SK-N-SH (cell line): Measurements from ENCODE around the gene ATP1A4. TPM values are rescaled to one million over a fixed set of nuclear protein-coding genes. Genes with fewer than 3 reads are reported as not detected.

Experiments used
- CTCF ChIA-PET: fragments of 300-600, 350-600 bp; formaldehyde crosslinking; extraction: SDS; loops from one replicate; lab custom pipeline; 2021; lab: Yijun Ruan, JAX
- POLR2A ChIA-PET: fragments of 350-600 bp; sonication (Branson Sonifier 250); formaldehyde crosslinking; extraction: SDS; loops from one replicate; lab custom pipeline; 2020; ENCODE audit warnings: antibody characterized with exemption, inconsistent platforms; lab: Yijun Ruan, JAX
- DNase-seq: peaks from one replicate; pipeline ENCODE4 v3.0.0; 2012
- H2AFZ ChIP-seq: fragments of 200-600 bp; sonication (generic); 2 replicates; pipeline ENCODE4 v1.8.1; 2016; ENCODE audit warnings: antibody characterized with exemption, mild to moderate bottlenecking, low read depth
- H3F3A ChIP-seq: fragments of 200-600 bp; sonication (generic); replicated peaks from 2 replicates; pipeline ENCODE3; 2016; ENCODE audit warnings: antibody characterized with exemption, mild to moderate bottlenecking; ENCODE audit not compliant: insufficient read depth
- H3K27ac ChIP-seq, 2 experiments: fragments of 200-500 bp in 1 of 2; fragments of 200-600 bp in 1 of 2; sonication (Bioruptor generic) in 1 of 2; sonication (generic), shearing (Covaris generic) in 1 of 2; 2 replicates each; pipeline versions ENCODE4 v1.5.1 to v1.6.1; 2014 to 2016; ENCODE audit warnings: low read depth in 2 of 2, inconsistent platforms in 1 of 2, low read length in 1 of 2, mild to moderate bottlenecking in 1 of 2, mixed read lengths in 1 of 2
- H3K27me3 ChIP-seq: fragments of 200-600 bp; sonication (generic), shearing (Covaris generic); 2 replicates; pipeline ENCODE4 v1.6.1; 2016; ENCODE audit warnings: mixed run types; ENCODE audit not compliant: insufficient read depth
- H3K36me3 ChIP-seq, 2 experiments: fragments of 200-500 bp in 1 of 2; fragments of 200-600 bp in 1 of 2; sonication (Bioruptor generic) in 1 of 2; sonication (generic) in 1 of 2; replicated peaks in 1 of 2; 2 replicates each; pipeline versions ENCODE3 to v1.5.1; 2014 to 2016; ENCODE audit warnings: low read length in 1 of 2, mild to moderate bottlenecking in 1 of 2; ENCODE audit not compliant: insufficient read depth in 2 of 2, control insufficient read depth in 1 of 2
- H3K4me1 ChIP-seq, 2 experiments: fragments of 200-500 bp in 1 of 2; fragments of 200-600 bp in 1 of 2; sonication (Bioruptor generic) in 1 of 2; sonication (generic), shearing (Covaris generic) in 1 of 2; 2 replicates each; pipeline versions ENCODE4 v1.5.1 to v1.6.1; 2014 to 2016; ENCODE audit warnings: low read depth in 1 of 2, low read length in 1 of 2, mixed run types in 1 of 2; ENCODE audit not compliant: insufficient read depth in 2 of 2, control insufficient read depth in 1 of 2
- H3K4me2 ChIP-seq: fragments of 200-600 bp; sonication (generic), shearing (Covaris generic); 2 replicates; pipeline ENCODE4 v1.6.1; 2017; ENCODE audit warnings: mixed run types
- H3K4me3 ChIP-seq, 2 experiments: fragments of 200-500 bp in 1 of 2; fragments of 200-600 bp in 1 of 2; sonication (Bioruptor generic) in 1 of 2; sonication (generic), shearing (Covaris generic) in 1 of 2; 2 replicates each; pipeline versions ENCODE4 v1.5.1 to v1.8.1; 2014 to 2016; ENCODE audit warnings: low read depth in 2 of 2, inconsistent platforms in 1 of 2, low read length in 1 of 2, mild to moderate bottlenecking in 1 of 2, mixed read lengths in 1 of 2, moderate library complexity in 1 of 2
- H3K79me2 ChIP-seq: fragments of 200-600 bp; sonication (generic); 2 replicates; pipeline ENCODE4 v1.8.1; 2017; ENCODE audit warnings: mild to moderate bottlenecking; ENCODE audit not compliant: insufficient read depth
- H3K9ac ChIP-seq: fragments of 200-600 bp; sonication (generic); 2 replicates; pipeline ENCODE4 v1.6.1; 2017; ENCODE audit warnings: mixed run types
- H3K9me2 ChIP-seq: fragments of 200-600 bp; sonication (generic); 2 replicates; pipeline ENCODE4 v1.6.1; 2017; ENCODE audit warnings: mixed run types
- H3K9me3 ChIP-seq: fragments of 200-600 bp; sonication (generic); 2 replicates; pipeline ENCODE4 v1.6.1; 2017; ENCODE audit warnings: mixed run types, mild to moderate bottlenecking, moderate library complexity
- H4K20me1 ChIP-seq: fragments of 200-600 bp; sonication (generic); 2 replicates; pipeline ENCODE4 v1.6.1; 2017; ENCODE audit warnings: mild to moderate bottlenecking, mixed run types; ENCODE audit not compliant: insufficient read depth
- CHD2 ChIP-seq: fragments of 150-350 bp; IDR thresholded peaks from 2 replicates; pipeline ENCODE4 v1.6.1; 2018; ENCODE audit warnings: low read length; ENCODE audit not compliant: partially characterized antibody
- CTCF ChIP-seq: fragments of 200-600 bp; sonication (generic); IDR thresholded peaks from 2 replicates; pipeline ENCODE4 v1.6.1; 2017; ENCODE audit warnings: antibody characterized with exemption, mild to moderate bottlenecking, moderate library complexity
- EZH2phosphoT487 ChIP-seq: fragments of 200-600 bp; sonication (generic); IDR thresholded peaks from 2 replicates; pipeline ENCODE4 v1.6.1; 2017; ENCODE audit warnings: low read depth, mixed run types, mild to moderate bottlenecking, antibody characterized with exemption, moderate library complexity, borderline replicate concordance
- JUND ChIP-seq: IDR thresholded peaks from 2 replicates; pipeline ENCODE4 v1.4.0; 2012
- NRF1 ChIP-seq: IDR thresholded peaks from 2 replicates; pipeline ENCODE4 v1.6.1; 2012; ENCODE audit warnings: low read depth, mild to moderate bottlenecking, low read length
- RCOR1 ChIP-seq: fragments of 150-350 bp; IDR thresholded peaks from 2 replicates; pipeline ENCODE4 v1.6.1; 2017; ENCODE audit warnings: antibody characterized with exemption, low read length
- RXRA ChIP-seq: IDR thresholded peaks from 2 replicates; pipeline ENCODE4 v1.4.0; 2012; ENCODE audit warnings: low read depth, mild to moderate bottlenecking, borderline replicate concordance
- TCF12 ChIP-seq: IDR thresholded peaks from 2 replicates; pipeline ENCODE4 v1.4.0; 2012
- TEAD4 ChIP-seq: IDR thresholded peaks from 2 replicates; pipeline ENCODE4 v1.4.0; 2012; ENCODE audit warnings: mild to moderate bottlenecking, borderline replicate concordance; ENCODE audit not compliant: insufficient read depth
- ZBTB33 ChIP-seq: IDR thresholded peaks from 2 replicates; pipeline ENCODE4 v1.4.0; 2012; ENCODE audit warnings: low read depth, borderline replicate concordance
- WGBS: methylation state at CpG from one replicate; pipeline ENCODE4 v1.1.6; 2017; ENCODE audit warnings: low lambda C conversion rate; 5-methylcytosine and 5-hydroxymethylcytosine counted together
- polyA plus RNA-seq, 3 experiments: library from polyadenylated mRNA; depleted of rRNA; stranded (reverse); fragments of >200 nt; gene quantifications; 2 replicates each; pipeline ENCODE4 v1.2.3, GENCODE V29; 2012
- TF ChIP-seq, protein P1 (sequence below): IDR thresholded peaks from 2 replicates; pipeline ENCODE4 v1.4.0; 2012; ENCODE audit warnings: low read depth
- TF ChIP-seq, protein P2 (sequence below): fragments of 150-350 bp; IDR thresholded peaks from 2 replicates; pipeline ENCODE4 v1.6.1; 2017; ENCODE audit warnings: antibody characterized with exemption, low read length, low read depth, borderline replicate concordance
- TF ChIP-seq, protein P3 (sequence below): IDR thresholded peaks from 2 replicates; pipeline ENCODE4; 2012

The ATP1A4 gene
- polyA plus RNA-seq, 1 of the 3 experiments (the other 2 are of a cell fraction): not detected

DNA sequence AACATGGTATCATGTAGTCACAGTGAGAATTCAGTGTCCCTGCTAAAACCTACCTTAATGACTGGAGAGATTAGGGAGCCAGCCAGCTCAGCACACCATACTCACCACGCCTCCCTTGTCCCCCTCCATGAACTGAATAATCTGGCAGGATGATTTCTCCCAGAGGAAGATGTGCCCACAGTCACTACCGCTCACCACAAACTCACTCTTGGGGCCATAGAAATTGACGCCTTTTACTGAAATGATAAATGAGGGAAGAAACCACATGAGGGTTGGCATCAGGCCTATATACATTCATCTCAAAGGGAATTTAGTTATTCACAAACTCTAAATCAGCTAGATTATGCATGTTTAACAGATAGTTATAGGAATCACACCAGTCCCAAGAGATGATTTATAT is 71.1 kb downstream of the ATP1A4 start:
- Histone ChIP-seq H3K4me3 (no peak overlapping the region), H3K4me2 (no peak overlapping the region), H3K9ac (no peak overlapping the region), H3K9me3 (no peaks in the 10 kb centered on the region), H3F3A (peaks cover 35% of the 10 kb centered on the region), H3K79me2 (no peaks in the 10 kb centered on the region), H4K20me1 (no peaks in the 10 kb centered on the region), H3K27ac (no peak overlapping the region), H3K27me3 (no peaks in the 10 kb centered on the region), H3K36me3 (peaks cover 54 to 93% of the 10 kb centered on the region in 2 experiments), H3K9me2 (no peaks in the 10 kb centered on the region), H3K4me1 (peaks cover 11 to 18% of the 10 kb centered on the region in 2 experiments; a peak in 3 of 4 replicates), H2AFZ (no peak overlapping the region)
- WGBS: 100% methylated on average over 3 of the region's 3 CpGs
- TF ChIP-seq EZH2phosphoT487 (no peak), JUND (no peak), NRF1 (no peak)
- TF ChIP-seq, protein P1, sequence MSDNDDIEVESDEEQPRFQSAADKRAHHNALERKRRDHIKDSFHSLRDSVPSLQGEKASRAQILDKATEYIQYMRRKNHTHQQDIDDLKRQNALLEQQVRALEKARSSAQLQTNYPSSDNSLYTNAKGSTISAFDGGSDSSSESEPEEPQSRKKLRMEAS: no peak
- TF ChIP-seq, protein P2, sequence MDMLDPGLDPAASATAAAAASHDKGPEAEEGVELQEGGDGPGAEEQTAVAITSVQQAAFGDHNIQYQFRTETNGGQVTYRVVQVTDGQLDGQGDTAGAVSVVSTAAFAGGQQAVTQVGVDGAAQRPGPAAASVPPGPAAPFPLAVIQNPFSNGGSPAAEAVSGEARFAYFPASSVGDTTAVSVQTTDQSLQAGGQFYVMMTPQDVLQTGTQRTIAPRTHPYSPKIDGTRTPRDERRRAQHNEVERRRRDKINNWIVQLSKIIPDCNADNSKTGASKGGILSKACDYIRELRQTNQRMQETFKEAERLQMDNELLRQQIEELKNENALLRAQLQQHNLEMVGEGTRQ: no peak
- POLR2A ChIA-PET: no interaction called here
- DNase-seq: no peak
- CTCF ChIA-PET: interaction anchor here (1.0 to 5.5 kb wide), 6 partner anchors 11 to 137 kb away, joined by 4 to 73 read pairs (median 6); no protein-coding TSS in a partner anchor

GRCh38 chr1:160224606-160225005 is 73.2 kb downstream of the ATP1A4 start:
- no peak for DNase-seq
- no peak overlapping the region for H2AFZ ChIP-seq
- ChIA-PET CTCF (interaction anchor here (1.1 to 3.8 kb wide), 4 partner anchors 27 to 139 kb away, joined by 5 to 29 read pairs (median 7); no protein-coding TSS in a partner anchor), POLR2A (no interaction called here)
- peaks cover 51 to 93% of the 10 kb centered on the region in 2 experiments for H3K36me3 ChIP-seq
- peaks cover 0 to 3% of the 10 kb centered on the region in 2 experiments; a peak in 2 of 4 replicates for H3K4me1 ChIP-seq
- H3K9me3 ChIP-seq: no peaks in the 10 kb centered on the region
- no peak overlapping the region for H3K4me2 ChIP-seq
- no peak overlapping the region for H3K9ac ChIP-seq
- no peaks in the 10 kb centered on the region for H3K79me2 ChIP-seq
- WGBS: 86% methylated on average over 2 of the region's 2 CpGs
- H4K20me1 ChIP-seq: no peaks in the 10 kb centered on the region
- H3F3A ChIP-seq: peaks cover 19% of the 10 kb centered on the region
- H3K27ac ChIP-seq: no peak overlapping the region
- H3K4me3 ChIP-seq: no peak overlapping the region
- no peaks in the 10 kb centered on the region for H3K27me3 ChIP-seq
- TF ChIP-seq, protein P1: no peak
- TF ChIP-seq CHD2: no peak
- TF ChIP-seq RXRA: no peak
- TF ChIP-seq, protein P3, sequence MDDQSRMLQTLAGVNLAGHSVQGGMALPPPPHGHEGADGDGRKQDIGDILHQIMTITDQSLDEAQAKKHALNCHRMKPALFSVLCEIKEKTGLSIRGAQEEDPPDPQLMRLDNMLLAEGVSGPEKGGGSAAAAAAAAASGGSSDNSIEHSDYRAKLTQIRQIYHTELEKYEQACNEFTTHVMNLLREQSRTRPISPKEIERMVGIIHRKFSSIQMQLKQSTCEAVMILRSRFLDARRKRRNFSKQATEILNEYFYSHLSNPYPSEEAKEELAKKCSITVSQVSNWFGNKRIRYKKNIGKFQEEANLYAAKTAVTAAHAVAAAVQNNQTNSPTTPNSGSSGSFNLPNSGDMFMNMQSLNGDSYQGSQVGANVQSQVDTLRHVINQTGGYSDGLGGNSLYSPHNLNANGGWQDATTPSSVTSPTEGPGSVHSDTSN: no peak
- no peak for TF ChIP-seq RCOR1
- TF ChIP-seq TEAD4: no peak
- TF ChIP-seq ZBTB33: no peak
- TF ChIP-seq CTCF: no peak
- TF ChIP-seq TCF12: no peak
- no peaks in the 10 kb centered on the region for H3K9me2 ChIP-seq
